NT2/D1 (cell line): ENCODE results near the gene IL1R2.

Experiments
- DNase-seq: peaks from one replicate; pipeline ENCODE4 v3.0.0-alpha.2; 2011; ENCODE audit warnings: low read depth, low spot score
- H3K27me3 ChIP-seq: 2 replicates; pipeline ENCODE4 v1.6.0; 2011; ENCODE audit warnings: mild to moderate bottlenecking; ENCODE audit not compliant: insufficient read length, insufficient read depth
- H3K36me3 ChIP-seq: 2 replicates; pipeline ENCODE4 v1.6.1; 2011; ENCODE audit warnings: mild to moderate bottlenecking, low read length, mixed read lengths; ENCODE audit not compliant: insufficient read depth, insufficient read length
- H3K4me1 ChIP-seq: 2 replicates; pipeline ENCODE4 v1.5.1; 2011; ENCODE audit not compliant: insufficient read depth, insufficient read length
- H3K4me3 ChIP-seq: 2 replicates; pipeline ENCODE4 v1.5.1; 2011; ENCODE audit warnings: low read depth; ENCODE audit not compliant: insufficient read length
- H3K9ac ChIP-seq: 2 replicates; pipeline ENCODE4 v1.6.0; 2011; ENCODE audit warnings: low read depth; ENCODE audit not compliant: insufficient read length
- H3K9me3 ChIP-seq: 2 replicates; pipeline ENCODE4 v1.5.1; 2011; ENCODE audit warnings: mild to moderate bottlenecking, low read length; ENCODE audit not compliant: insufficient read depth
- SUZ12 ChIP-seq: IDR thresholded peaks from 2 replicates; pipeline ENCODE4 v1.6.1; 2011; ENCODE audit not compliant: insufficient read length, insufficient read depth; ENCODE audit errors: extremely low read depth
- YY1 ChIP-seq: IDR thresholded peaks from 2 replicates; pipeline ENCODE4 v1.6.1; 2011; ENCODE audit not compliant: insufficient read length, insufficient read depth
- ZNF274 ChIP-seq: IDR thresholded peaks from 2 replicates; pipeline ENCODE4 v1.6.1; 2011; ENCODE audit warnings: mild to moderate bottlenecking, low read depth, low read length

The IL1R2 gene

GRCh38 chr2:102043560-102043959 lies 51.8 kb downstream of the IL1R2 start:
- H3K4me1 ChIP-seq = no peaks in the 10 kb centered on the region
- no peak overlapping the region for H3K9ac ChIP-seq
- H3K4me3 ChIP-seq = no peak overlapping the region
- DNase-seq = no peak
- no peaks in the 10 kb centered on the region for H3K9me3 ChIP-seq
- TF ChIP-seq YY1 = no peak
- no peak for TF ChIP-seq SUZ12
- no peak for TF ChIP-seq ZNF274
- H3K36me3 ChIP-seq = no peaks in the 10 kb centered on the region
- H3K27me3 ChIP-seq = no peaks in the 10 kb centered on the region

DNA sequence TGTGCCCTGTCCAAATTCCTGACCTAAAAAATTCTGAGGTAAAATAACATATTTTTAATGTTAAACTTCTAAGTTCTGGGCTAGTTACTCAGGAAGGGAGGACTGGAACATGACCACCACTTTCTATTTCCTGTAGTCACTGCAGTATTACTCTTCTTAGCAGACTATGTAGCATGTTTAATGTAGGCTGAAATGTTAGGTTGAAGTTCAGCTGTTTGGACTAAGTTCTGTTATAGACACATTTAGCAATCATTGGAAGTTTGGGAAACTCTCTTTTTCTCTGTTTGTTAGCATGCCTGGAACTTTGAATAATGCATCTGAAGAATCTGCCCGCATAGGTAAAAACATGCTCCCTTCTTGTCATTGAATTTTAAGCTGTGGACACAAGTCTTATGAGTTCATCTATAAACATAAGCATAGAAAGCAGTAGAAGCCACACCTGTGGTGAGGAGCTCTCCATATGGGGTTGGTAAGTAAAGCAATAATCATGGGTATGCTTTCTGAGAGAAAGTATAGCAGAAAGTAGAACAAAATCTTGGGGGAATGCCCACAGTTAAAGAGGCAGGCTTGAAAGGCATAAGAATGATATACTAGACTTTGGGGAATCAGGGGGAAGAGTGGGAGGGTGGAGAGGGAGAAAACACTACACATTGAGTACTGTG lies 52.6 kb downstream of the IL1R2 start:
- Histone ChIP-seq H3K4me1 (no peaks in the 10 kb centered on the region), H3K9me3 (no peaks in the 10 kb centered on the region), H3K4me3 (no peak overlapping the region), H3K27me3 (no peaks in the 10 kb centered on the region), H3K36me3 (no peaks in the 10 kb centered on the region), H3K9ac (no peak overlapping the region)
- no peak for DNase-seq
- TF ChIP-seq YY1 (no peak), ZNF274 (no peak), SUZ12 (no peak)

DNA sequence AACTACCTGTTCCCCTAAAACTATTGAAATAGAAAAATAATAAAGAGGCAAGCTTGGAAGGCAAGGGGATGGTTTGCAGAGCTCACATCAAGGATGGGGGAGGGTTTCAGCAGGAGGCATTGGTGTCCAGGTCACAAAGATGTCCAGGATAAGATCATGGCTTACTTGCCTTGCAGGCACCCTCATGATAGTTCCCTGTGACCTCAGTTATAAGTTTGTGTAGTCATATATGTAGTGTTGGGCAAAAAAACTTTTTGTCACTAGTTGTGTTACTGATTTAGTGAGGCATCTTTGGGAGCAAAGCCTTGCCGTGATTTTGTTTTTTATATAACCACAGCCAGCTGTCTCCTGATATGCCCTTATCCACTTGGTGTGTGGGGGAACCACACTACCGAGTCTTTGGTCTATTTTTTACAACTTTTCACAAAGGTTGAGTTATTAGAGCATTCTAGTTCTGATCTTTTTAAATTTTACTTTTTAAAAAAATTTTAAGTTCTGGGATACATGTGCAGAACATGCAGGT lies 53.3 kb downstream of the IL1R2 start:
- H3K27me3 ChIP-seq = no peaks in the 10 kb centered on the region
- no peak overlapping the region for H3K9ac ChIP-seq
- no peak for TF ChIP-seq ZNF274
- no peak for TF ChIP-seq SUZ12
- no peak for TF ChIP-seq YY1
- DNase-seq = no peak
- no peaks in the 10 kb centered on the region for H3K36me3 ChIP-seq
- no peaks in the 10 kb centered on the region for H3K4me1 ChIP-seq
- no peaks in the 10 kb centered on the region for H3K9me3 ChIP-seq
- H3K4me3 ChIP-seq = no peak overlapping the region

DNA sequence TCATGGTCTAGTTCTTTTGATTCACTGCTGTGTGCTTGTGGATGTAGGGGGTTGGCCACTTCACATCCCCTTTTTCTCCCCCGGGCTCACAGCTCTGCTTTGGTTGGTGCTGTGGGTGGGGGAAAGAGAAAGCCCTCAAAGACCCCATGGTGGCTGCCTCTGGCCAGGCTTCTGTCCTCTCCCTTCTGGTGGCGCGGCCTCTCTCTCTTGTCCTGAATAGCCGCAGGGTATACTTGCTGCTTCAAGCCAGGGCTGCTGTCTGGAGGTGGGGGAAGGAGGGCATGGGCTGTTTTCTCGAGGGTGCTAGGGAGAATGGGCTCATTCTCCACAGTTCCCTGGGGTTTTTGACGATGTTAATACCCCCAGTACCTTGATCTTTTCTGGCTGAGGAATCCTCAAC lies 53.9 kb downstream of the IL1R2 start:
- Histone ChIP-seq H3K27me3 (no peaks in the 10 kb centered on the region), H3K4me1 (no peaks in the 10 kb centered on the region), H3K9me3 (no peaks in the 10 kb centered on the region), H3K9ac (no peak overlapping the region), H3K4me3 (no peak overlapping the region), H3K36me3 (no peaks in the 10 kb centered on the region)
- TF ChIP-seq YY1 = no peak
- TF ChIP-seq SUZ12 = no peak
- no peak for TF ChIP-seq ZNF274
- DNase-seq = no peak

DNA sequence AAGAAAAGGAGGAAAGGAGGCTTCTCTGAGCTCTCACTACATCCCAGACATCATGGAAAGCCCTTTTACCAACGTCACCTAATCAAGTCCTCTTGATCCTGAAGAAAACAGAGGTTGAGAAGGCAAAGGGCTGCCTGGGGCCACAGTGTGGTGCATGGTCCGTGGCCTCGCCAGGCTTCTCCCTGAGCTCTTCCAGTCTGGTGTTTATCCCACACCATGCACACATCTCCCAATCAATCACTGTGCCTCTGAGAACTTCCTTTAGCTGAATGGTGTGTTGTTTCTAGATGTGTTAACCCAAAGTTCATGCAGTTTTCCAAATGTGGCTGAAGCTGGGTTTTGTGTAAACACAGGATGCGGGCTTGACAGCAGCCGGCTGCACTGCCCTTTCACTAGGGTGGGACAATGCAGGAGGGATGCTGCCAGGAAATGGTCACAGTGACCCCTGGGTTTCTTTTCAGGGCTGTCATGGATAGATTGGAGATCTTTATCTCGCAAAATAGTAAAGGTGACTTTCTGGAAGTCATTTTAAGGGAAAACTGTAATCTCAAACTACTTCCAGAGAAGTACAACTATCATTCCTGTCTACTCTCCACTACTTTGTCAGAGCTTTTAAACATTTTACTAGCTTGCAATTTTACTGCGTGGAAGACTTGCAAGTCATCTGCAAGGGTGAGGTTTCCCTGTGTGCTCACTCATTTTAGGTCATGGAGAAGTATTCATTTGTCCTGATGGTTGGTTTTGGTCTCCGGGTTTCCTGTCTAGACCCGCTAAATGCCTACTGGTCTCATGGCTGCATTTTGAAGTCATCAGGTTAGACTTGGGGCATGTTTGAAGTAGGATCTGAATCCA lies 54.6 kb downstream of the IL1R2 start:
- Histone ChIP-seq H3K27me3 (no peaks in the 10 kb centered on the region), H3K9me3 (no peaks in the 10 kb centered on the region), H3K4me1 (no peaks in the 10 kb centered on the region), H3K4me3 (no peak overlapping the region), H3K9ac (no peak overlapping the region), H3K36me3 (no peaks in the 10 kb centered on the region)
- no peak for DNase-seq
- TF ChIP-seq SUZ12 = no peak
- no peak for TF ChIP-seq YY1
- TF ChIP-seq ZNF274 = no peak

DNA sequence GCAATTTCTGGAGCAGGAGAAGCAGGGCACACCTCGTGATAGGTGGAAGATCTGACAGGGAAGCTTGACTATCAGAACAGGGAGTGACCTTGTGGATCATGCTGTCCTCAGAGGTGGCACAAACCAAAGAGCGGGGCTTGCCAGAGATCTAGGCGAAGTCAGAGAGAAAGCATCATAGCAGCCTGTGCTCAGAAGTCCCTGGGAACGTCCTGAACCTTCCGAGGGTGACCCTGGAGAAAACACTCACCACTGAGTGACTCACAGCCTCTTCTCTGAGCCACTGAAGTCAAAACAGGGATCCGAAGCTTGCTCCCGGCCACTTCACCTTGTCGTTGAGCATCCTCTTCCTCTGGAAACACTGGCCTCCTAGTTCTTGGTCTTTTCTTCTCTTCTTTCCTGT lies 56.7 kb downstream of the IL1R2 start:
- DNase-seq = no peak
- no peaks in the 10 kb centered on the region for H3K27me3 ChIP-seq
- no peak overlapping the region for H3K4me3 ChIP-seq
- H3K9me3 ChIP-seq = no peaks in the 10 kb centered on the region
- no peaks in the 10 kb centered on the region for H3K36me3 ChIP-seq
- TF ChIP-seq YY1 (no peak), ZNF274 (no peak), SUZ12 (no peak)
- H3K4me1 ChIP-seq = no peaks in the 10 kb centered on the region
- no peak overlapping the region for H3K9ac ChIP-seq
